ENCODE measurements around the gene UNC5C. TPM values are rescaled to one million over a fixed set of nuclear protein-coding genes. Genes with fewer than 3 reads are reported as not detected.

The UNC5C gene
- polyA plus RNA-seq, 1 of the 3 experiments (the other 2 are of a cell fraction): 3.3 TPM

- WGBS (ENCODE audit: low lambda C conversion rate): 89% methylated on average over 3 of the region's 3 CpGs
Observed at GRCh38 chr4:95417531-95417930, 131.2 kb downstream of the UNC5C start.

More at GRCh38 chr4:95417531-95417930, 131.2 kb downstream of the UNC5C start:
- Histone ChIP-seq H3K27me3 (ENCODE audit: insufficient read depth) (no peaks in the 10 kb centered on the region), H3K4me2 (no peak overlapping the region), H3K27ac (ENCODE audit: low read depth in 2 of 2, low read length in 1 of 2) (peak overlapping the region in 1 of 2 experiments; percentile 22; a peak in 1 of 4 replicates), H2AFZ (ENCODE audit: low read depth) (no peak overlapping the region), H4K20me1 (ENCODE audit: insufficient read depth) (no peaks in the 10 kb centered on the region), H3K79me2 (ENCODE audit: insufficient read depth) (no peaks in the 10 kb centered on the region), H3K4me1 (ENCODE audit: control insufficient read depth in 1 of 2, insufficient read depth in 2 of 2, low read depth in 1 of 2, low read length in 1 of 2) (peaks cover 7 to 28% of the 10 kb centered on the region in 2 experiments; a peak in 3 of 4 replicates), H3K36me3 (replicated peaks in 1 of 2; ENCODE audit: control insufficient read depth in 1 of 2, insufficient read depth in 2 of 2, low read length in 1 of 2) (peaks cover 0 to 5% of the 10 kb centered on the region in 2 experiments), H3K9me3 (no peaks in the 10 kb centered on the region), H3K9ac (no peak overlapping the region), H3K9me2 (no peaks in the 10 kb centered on the region), H3F3A (replicated peaks; ENCODE audit: insufficient read depth) (no peaks in the 10 kb centered on the region), H3K4me3 (ENCODE audit: low read depth in 2 of 2, low read length in 1 of 2) (no peak overlapping the region)
- ChIA-PET POLR2A (no interaction called here), CTCF (interaction anchor here (1.3 kb wide), 1 partner anchor 128 kb away, joined by 3 read pairs; no protein-coding TSS in a partner anchor)
- TF ChIP-seq NRF1 (IDR thresholded peaks at IDR 0.05; ENCODE audit: low read depth, low read length): no peak
- TF ChIP-seq TAF1 (IDR thresholded peaks at IDR 0.05; ENCODE audit: borderline replicate concordance, low read depth, low read length): no peak
- no peak for TF ChIP-seq NFIC (IDR thresholded peaks at IDR 0.05; ENCODE audit: borderline replicate concordance)
- no peak for TF ChIP-seq FOSL2 (IDR thresholded peaks at IDR 0.05; ENCODE audit: borderline replicate concordance, low read depth)
- TF ChIP-seq EZH2phosphoT487 (IDR thresholded peaks at IDR 0.05; ENCODE audit: borderline replicate concordance, low read depth): no peak
- TF ChIP-seq TEAD4 (IDR thresholded peaks at IDR 0.05; ENCODE audit: borderline replicate concordance, insufficient read depth): no peak
- no peak for TF ChIP-seq RXRA (IDR thresholded peaks at IDR 0.05; ENCODE audit: borderline replicate concordance, low read depth)
- no peak for TF ChIP-seq TCF12 (IDR thresholded peaks at IDR 0.05)
- no peak for TF ChIP-seq CHD2 (IDR thresholded peaks at IDR 0.05; ENCODE audit: low read length, partially characterized antibody)
- TF ChIP-seq, protein P1, sequence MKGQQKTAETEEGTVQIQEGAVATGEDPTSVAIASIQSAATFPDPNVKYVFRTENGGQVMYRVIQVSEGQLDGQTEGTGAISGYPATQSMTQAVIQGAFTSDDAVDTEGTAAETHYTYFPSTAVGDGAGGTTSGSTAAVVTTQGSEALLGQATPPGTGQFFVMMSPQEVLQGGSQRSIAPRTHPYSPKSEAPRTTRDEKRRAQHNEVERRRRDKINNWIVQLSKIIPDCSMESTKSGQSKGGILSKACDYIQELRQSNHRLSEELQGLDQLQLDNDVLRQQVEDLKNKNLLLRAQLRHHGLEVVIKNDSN (IDR thresholded peaks at IDR 0.05; ENCODE audit: borderline replicate concordance, low read depth): no peak
- TF ChIP-seq JUND (IDR thresholded peaks at IDR 0.05): no peak
- TF ChIP-seq, protein P2, sequence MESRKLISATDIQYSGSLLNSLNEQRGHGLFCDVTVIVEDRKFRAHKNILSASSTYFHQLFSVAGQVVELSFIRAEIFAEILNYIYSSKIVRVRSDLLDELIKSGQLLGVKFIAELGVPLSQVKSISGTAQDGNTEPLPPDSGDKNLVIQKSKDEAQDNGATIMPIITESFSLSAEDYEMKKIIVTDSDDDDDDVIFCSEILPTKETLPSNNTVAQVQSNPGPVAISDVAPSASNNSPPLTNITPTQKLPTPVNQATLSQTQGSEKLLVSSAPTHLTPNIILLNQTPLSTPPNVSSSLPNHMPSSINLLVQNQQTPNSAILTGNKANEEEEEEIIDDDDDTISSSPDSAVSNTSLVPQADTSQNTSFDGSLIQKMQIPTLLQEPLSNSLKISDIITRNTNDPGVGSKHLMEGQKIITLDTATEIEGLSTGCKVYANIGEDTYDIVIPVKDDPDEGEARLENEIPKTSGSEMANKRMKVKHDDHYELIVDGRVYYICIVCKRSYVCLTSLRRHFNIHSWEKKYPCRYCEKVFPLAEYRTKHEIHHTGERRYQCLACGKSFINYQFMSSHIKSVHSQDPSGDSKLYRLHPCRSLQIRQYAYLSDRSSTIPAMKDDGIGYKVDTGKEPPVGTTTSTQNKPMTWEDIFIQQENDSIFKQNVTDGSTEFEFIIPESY (IDR thresholded peaks at IDR 0.05; ENCODE audit: borderline replicate concordance, low read depth): no peak
- TF ChIP-seq USF2 (IDR thresholded peaks at IDR 0.05; ENCODE audit: borderline replicate concordance, low read depth, low read length): no peak
- TF ChIP-seq PBX3 (IDR thresholded peaks at IDR 0.05): no peak
- TF ChIP-seq FOXM1 (IDR thresholded peaks at IDR 0.05; ENCODE audit: low read depth): no peak
- no peak for TF ChIP-seq RAD21 (IDR thresholded peaks at IDR 0.05; ENCODE audit: low read length)
- no peak for TF ChIP-seq FOXJ3 (CRISPR knock-in tag; IDR thresholded peaks at IDR 0.05)
- TF ChIP-seq RCOR1 (IDR thresholded peaks at IDR 0.05; ENCODE audit: low read length): no peak
- no peak for TF ChIP-seq POLR2AphosphoS5 (IDR thresholded peaks at IDR 0.05; ENCODE audit: low read depth, low read length)
- TF ChIP-seq RFX5 (IDR thresholded peaks at IDR 0.05; ENCODE audit: low read length): no peak
- no peak for DNase-seq
